Body of pancreas (tissue), 4 donors: Measurements from ENCODE around the gene SSH2. TPM values are rescaled to one million over a fixed set of nuclear protein-coding genes. Genes with fewer than 3 reads are reported as not detected.

Experiments
- ATAC-seq: fragments of 150-250 bp; one replicate; pipeline ENCODE4 v1.9.1; 2016
- DNase-seq, 4 donors: peaks; one replicate each; pipeline ENCODE4 v3.0.0-alpha.2; 2019
- H3K27ac ChIP-seq, 4 donors: fragments of 200-600 bp; sonication (generic); 1 replicate in 3 of 4; 2 replicates in 1 of 4; pipeline versions ENCODE4 v1.5.1 to v1.6.1; 2016 to 2019; ENCODE audit warnings: mild to moderate bottlenecking in 1 of 4, mixed read lengths in 1 of 4, moderate library complexity in 1 of 4
- H3K27me3 ChIP-seq, 2 donors: fragments of 200-600 bp; sonication (generic); one replicate each; pipeline ENCODE4 v1.6.0; 2016; ENCODE audit warnings: mild to moderate bottlenecking in 1 of 2
- H3K36me3 ChIP-seq, 2 donors: fragments of 200-600 bp; sonication (generic); replicated peaks in 1 of 2; 2 replicates each; pipeline ENCODE4 v1.5.1; 2016; ENCODE audit warnings: low read depth in 2 of 2; ENCODE audit not compliant: insufficient read depth in 1 of 2
- H3K4me1 ChIP-seq: fragments of 200-600 bp; sonication (generic); one replicate; pipeline ENCODE4 v1.6.0; 2016
- H3K4me3 ChIP-seq, 2 donors: fragments of 200-600 bp; sonication (generic); 1 replicate in 1 of 2; 2 replicates in 1 of 2; pipeline ENCODE4 v1.5.1; 2016 to 2019
- H3K9me3 ChIP-seq, 3 donors: fragments of 200-600 bp; sonication (generic); 1 replicate in 2 of 3; 2 replicates in 1 of 3; pipeline ENCODE4 v1.5.1; 2016
- CTCF ChIP-seq, 7 experiments: fragments of 450-650 bp in 4 of 7; fragments of 200-600 bp in 3 of 7; sonication (generic) in 3 of 7; IDR thresholded peaks; one replicate each; pipeline ENCODE4 v1.5.1; 2016 to 2019; ENCODE audit warnings: antibody characterized with exemption in 7 of 7
- POLR2A ChIP-seq, 3 donors: fragments of 450-650 bp; IDR thresholded peaks; one replicate each; pipeline ENCODE4 v1.6.1; 2016; ENCODE audit warnings: antibody characterized with exemption in 3 of 3, mild to moderate bottlenecking in 2 of 3
- WGBS, 2 donors: methylation state at CpG; one replicate each; pipeline ENCODE4 v1.1.5; 2017; 5-methylcytosine and 5-hydroxymethylcytosine counted together
- intact Hi-C: fragments of 100-400 bp; cut with DNase I; formaldehyde crosslinking; loops from one replicate; pipeline ENCODE4 v1.15.1; 2023
- total RNA-seq, 2 donors: library from RNA; depleted of rRNA; stranded (reverse); fragments of >200 nt; gene quantifications; one replicate each; pipeline ENCODE4 v1.1.0, GENCODE V29; 2016

SSH2 gene
- total RNA-seq, 2 donors from 2014 or later = 8.2 to 8.6 TPM

GRCh38 chr17:29610395-29610794, 319.6 kb downstream of the SSH2 start:
- peaks cover 26% of the 10 kb centered on the region for H3K4me1 ChIP-seq
- no peak overlapping the region for H3K4me3 ChIP-seq
- no peak for TF ChIP-seq CTCF (IDR thresholded peaks at IDR 0.05)
- no peak for TF ChIP-seq POLR2A (IDR thresholded peaks at IDR 0.05)
- DNase-seq (no peak), ATAC-seq (no peak)
- WGBS, 2 donors = 73 to 82% methylated on average over 3 of the region's 3 CpGs
- intact Hi-C loops = no loop called here
- no peak overlapping the region for H3K27ac ChIP-seq
- peaks cover 0 to 10% of the 10 kb centered on the region in 2 donors for H3K27me3 ChIP-seq
- H3K36me3 ChIP-seq = no peaks in the 10 kb centered on the region
- H3K9me3 ChIP-seq = no peaks in the 10 kb centered on the region

GRCh38 chr17:29608986-29609385, 321.0 kb downstream of the SSH2 start:
- H3K27ac ChIP-seq = no peak overlapping the region
- peaks cover 14% of the 10 kb centered on the region for H3K4me1 ChIP-seq
- intact Hi-C loops = no loop called here
- H3K36me3 ChIP-seq = no peaks in the 10 kb centered on the region
- no peak overlapping the region for H3K4me3 ChIP-seq
- H3K9me3 ChIP-seq = no peaks in the 10 kb centered on the region
- DNase-seq = no peak
- TF ChIP-seq POLR2A (IDR thresholded peaks at IDR 0.05) (no peak), CTCF (IDR thresholded peaks at IDR 0.05) (no peak)
- peaks cover 0 to 3% of the 10 kb centered on the region in 2 donors for H3K27me3 ChIP-seq
- ATAC-seq = no peak
- 83 to 86% methylated on average over 1 to 10 of the region's 15 CpGs for WGBS, 2 donors

- no peak for DNase-seq
- WGBS, 2 donors = 70 to 87% methylated on average over 4 to 29 of the region's 29 CpGs
- H3K27ac ChIP-seq = no peak overlapping the region
- no peaks in the 10 kb centered on the region for H3K27me3 ChIP-seq
- no peak for ATAC-seq
- intact Hi-C loops = no loop called here
- no peak overlapping the region for H3K4me3 ChIP-seq
- no peaks in the 10 kb centered on the region for H3K36me3 ChIP-seq
- H3K4me1 ChIP-seq = peaks cover under 1% of the 10 kb centered on the region
- TF ChIP-seq CTCF (IDR thresholded peaks at IDR 0.05) (no peak), POLR2A (IDR thresholded peaks at IDR 0.05) (no peak)
- no peaks in the 10 kb centered on the region for H3K9me3 ChIP-seq
Measured at GRCh38 chr17:29607557-29608195, 322.4 kb downstream of the SSH2 start.

- no peak overlapping the region for H3K27ac ChIP-seq
- 89 to 93% methylated on average over 6 of the region's 6 CpGs for WGBS, 2 donors
- H3K4me1 ChIP-seq = no peaks in the 10 kb centered on the region
- H3K36me3 ChIP-seq = no peaks in the 10 kb centered on the region
- intact Hi-C loops = no loop called here
- no peaks in the 10 kb centered on the region for H3K9me3 ChIP-seq
- H3K4me3 ChIP-seq = no peak overlapping the region
- no peak for TF ChIP-seq POLR2A (IDR thresholded peaks at IDR 0.05)
- no peak for TF ChIP-seq CTCF (IDR thresholded peaks at IDR 0.05)
- no peaks in the 10 kb centered on the region for H3K27me3 ChIP-seq
- DNase-seq (no peak), ATAC-seq (no peak)
Measured at GRCh38 chr17:29603109-29603674, 326.8 kb downstream of the SSH2 start.
